IMR-90 (cell line): Measurements from ENCODE around the gene GBF1. TPM values are rescaled to one million over a fixed set of nuclear protein-coding genes. Genes with fewer than 3 reads are reported as not detected.

ENCODE experiments used
- ATAC-seq: fragments of 200-7000 bp; cut with Tn5 transposase; 2 replicates; pipeline ENCODE4 v1.9.1; 2020; ENCODE audit warnings: low read depth, mild to moderate bottlenecking, moderate library complexity
- BruUV-seq: library from RNA; stranded (reverse); fragments of 400-500 nt; replicated peaks from 2 replicates; lab custom pipeline; 2021; lab: Mats Ljungman, UMichigan
- CTCF ChIA-PET: fragments of 300-600 bp; formaldehyde crosslinking; extraction: SDS; loops from one replicate; lab custom pipeline; 2021; ENCODE audit warnings: antibody characterized with exemption; lab: Yijun Ruan, JAX
- POLR2A ChIA-PET: fragments of 300-600 bp; sonication (Branson Sonifier 250); formaldehyde crosslinking; loops from one replicate; lab custom pipeline; 2022; ENCODE audit warnings: antibody characterized with exemption; ENCODE audit not compliant: unreplicated experiment; lab: Charles Lee
- DNase-seq: peaks from one replicate; pipeline ENCODE4 v3.0.0; 2013
- H2AFZ ChIP-seq: replicated peaks from 2 replicates; pipeline ENCODE3; 2013; ENCODE audit warnings: low read length, mild to moderate bottlenecking; ENCODE audit not compliant: poor library complexity
- H2AK5ac ChIP-seq: 2 replicates; pipeline ENCODE4 v1.6.1; 2013; ENCODE audit warnings: low read depth, low read length, inconsistent platforms
- H2AK9ac ChIP-seq: replicated peaks from 2 replicates; pipeline ENCODE3; 2013; ENCODE audit warnings: mild to moderate bottlenecking, low read depth, low read length, moderate library complexity; ENCODE audit not compliant: poor library complexity
- H2BK120ac ChIP-seq: 2 replicates; pipeline ENCODE4 v1.6.1; 2013; ENCODE audit warnings: low read depth, low read length, inconsistent platforms
- H2BK15ac ChIP-seq: 3 replicates; pipeline ENCODE4 v1.6.1; 2013; ENCODE audit warnings: low read depth, low read length, inconsistent platforms
- H2BK20ac ChIP-seq: 2 replicates; pipeline ENCODE4 v1.6.1; 2013; ENCODE audit warnings: low read depth, mild to moderate bottlenecking, inconsistent platforms, low read length, moderate library complexity
- H2BK5ac ChIP-seq: 2 replicates; pipeline ENCODE4 v1.6.1; 2013; ENCODE audit warnings: mild to moderate bottlenecking, low read depth, low read length, inconsistent platforms; ENCODE audit not compliant: poor library complexity, severe bottlenecking
- H3K14ac ChIP-seq: replicated peaks from 2 replicates; pipeline ENCODE4 v1.6.1; 2013; ENCODE audit warnings: low read depth, low read length, inconsistent platforms
- H3K18ac ChIP-seq: 2 replicates; pipeline ENCODE4 v1.6.1; 2013; ENCODE audit warnings: low read depth, low read length, control low read depth
- H3K23ac ChIP-seq: 2 replicates; pipeline ENCODE4 v1.6.1; 2013; ENCODE audit warnings: low read depth, low read length, inconsistent platforms
- H3K27ac ChIP-seq: 2 replicates; pipeline ENCODE4 v1.5.1; 2013; ENCODE audit warnings: mild to moderate bottlenecking, control low read depth, low read length; ENCODE audit not compliant: insufficient read depth
- H3K27me3 ChIP-seq: 2 replicates; pipeline ENCODE4 v1.6.1; 2013; ENCODE audit warnings: low read length; ENCODE audit not compliant: control insufficient read depth, insufficient read depth
- H3K36me3 ChIP-seq: 2 replicates; pipeline ENCODE4 v1.6.1; 2013; ENCODE audit warnings: low read length, mixed read lengths; ENCODE audit not compliant: control insufficient read depth, insufficient read depth
- H3K4ac ChIP-seq: 2 replicates; pipeline ENCODE4 v1.6.1; 2013; ENCODE audit warnings: low read depth, low read length, inconsistent platforms
- H3K4me1 ChIP-seq: 2 replicates; pipeline ENCODE4 v1.6.1; 2013; ENCODE audit warnings: low read length, mixed read lengths; ENCODE audit not compliant: control insufficient read depth, insufficient read depth
- H3K4me2 ChIP-seq: 2 replicates; pipeline ENCODE4 v1.6.1; 2013; ENCODE audit warnings: low read depth, mild to moderate bottlenecking, control low read depth, low read length, moderate library complexity
- H3K4me3 ChIP-seq: 2 replicates; pipeline ENCODE4 v1.5.1; 2013; ENCODE audit warnings: low read depth, mild to moderate bottlenecking, control low read depth, low read length, moderate library complexity; ENCODE audit not compliant: insufficient read depth
- H3K56ac ChIP-seq: 2 replicates; pipeline ENCODE4 v1.6.1; 2013; ENCODE audit warnings: low read length, inconsistent platforms; ENCODE audit not compliant: insufficient read depth; ENCODE audit errors: extremely low read depth
- H3K79me1 ChIP-seq, 2 experiments: 2 replicates each; pipeline ENCODE4 v1.6.1; 2013; ENCODE audit warnings: low read length in 2 of 2, inconsistent platforms in 1 of 2, low read depth in 1 of 2
- H3K9ac ChIP-seq: 2 replicates; pipeline ENCODE4 v1.6.1; 2013; ENCODE audit warnings: low read depth, low read length, control low read depth
- H3K9me1 ChIP-seq: 2 replicates; pipeline ENCODE4 v1.6.1; 2013; ENCODE audit warnings: low read length, inconsistent platforms; ENCODE audit not compliant: insufficient read depth
- H3K9me3 ChIP-seq: 2 replicates; pipeline ENCODE4 v1.6.1; 2013; ENCODE audit warnings: low read length; ENCODE audit not compliant: control insufficient read depth, insufficient read depth
- H4K20me1 ChIP-seq: 2 replicates; pipeline ENCODE4 v1.6.1; 2013; ENCODE audit warnings: low read length, inconsistent platforms; ENCODE audit not compliant: insufficient read depth
- H4K5ac ChIP-seq: 2 replicates; pipeline ENCODE4 v1.6.1; 2013; ENCODE audit warnings: mild to moderate bottlenecking, low read depth, low read length, control low read depth
- H4K8ac ChIP-seq, 2 experiments: 2 replicates each; pipeline ENCODE4 v1.6.1; 2013; ENCODE audit warnings: low read depth in 2 of 2, low read length in 2 of 2, control low read depth in 1 of 2, inconsistent platforms in 1 of 2
- H4K91ac ChIP-seq: 2 replicates; pipeline ENCODE4 v1.6.1; 2013; ENCODE audit warnings: low read depth, low read length, inconsistent platforms; ENCODE audit not compliant: insufficient read depth
- BHLHE40 ChIP-seq: fragments of 150-350 bp; IDR thresholded peaks from 2 replicates; pipeline ENCODE4 v1.6.1; 2016; ENCODE audit warnings: mild to moderate bottlenecking, low read depth, low read length
- CEBPB ChIP-seq: IDR thresholded peaks from 2 replicates; pipeline ENCODE4 v1.6.1; 2012; ENCODE audit warnings: low read depth, low read length, improper control_type of control experiment
- CHD1 ChIP-seq: IDR thresholded peaks from 2 replicates; pipeline ENCODE4 v1.6.1; 2012; ENCODE audit warnings: low read depth, low read length, improper control_type of control experiment
- FOS ChIP-seq: fragments of 150-350 bp; IDR thresholded peaks from 2 replicates; pipeline ENCODE4 v1.6.1; 2016; ENCODE audit warnings: low read depth, low read length
- MAFK ChIP-seq: IDR thresholded peaks from 2 replicates; pipeline ENCODE4 v1.6.1; 2012; ENCODE audit warnings: low read depth, low read length, improper control_type of control experiment
- MXI1 ChIP-seq: IDR thresholded peaks from 2 replicates; pipeline ENCODE4 v1.6.1; 2012; ENCODE audit warnings: low read depth, mild to moderate bottlenecking, low read length, moderate library complexity, borderline replicate concordance
- NFE2L2 ChIP-seq: fragments of 150-350 bp; IDR thresholded peaks from 2 replicates; pipeline ENCODE4 v1.6.1; 2016; ENCODE audit warnings: low read depth, mild to moderate bottlenecking, low read length
- RAD21 ChIP-seq: IDR thresholded peaks from 2 replicates; pipeline ENCODE4 v1.6.1; 2012; ENCODE audit warnings: low read length, improper control_type of control experiment
- RCOR1 ChIP-seq: IDR thresholded peaks from 2 replicates; pipeline ENCODE4 v1.6.1; 2012; ENCODE audit warnings: mild to moderate bottlenecking, low read length, improper control_type of control experiment; ENCODE audit not compliant: insufficient replicate concordance
- RFX5 ChIP-seq: IDR thresholded peaks from 2 replicates; pipeline ENCODE4 v1.8.0; 2012; ENCODE audit warnings: low read depth, mild to moderate bottlenecking, low read length, moderate library complexity
- SMC3 ChIP-seq: fragments of 150-350 bp; IDR thresholded peaks from 2 replicates; pipeline ENCODE4 v1.6.1; 2016; ENCODE audit warnings: low read depth, mild to moderate bottlenecking, antibody characterized with exemption, low read length, moderate library complexity
- USF2 ChIP-seq: fragments of 150-350 bp; IDR thresholded peaks from 2 replicates; pipeline ENCODE4 v1.6.1; 2017; ENCODE audit warnings: mild to moderate bottlenecking, antibody characterized with exemption, low read length, low read depth
- WGBS, 2 experiments: methylation state at CpG; one replicate each; pipeline versions ENCODE4 v1.1.5 to v1.1.7; 2013; ENCODE audit warnings: missing lambda C conversion rate in 2 of 2; ENCODE audit not compliant: insufficient read length in 1 of 2; ENCODE audit errors: extremely low coverage in 2 of 2; 5-methylcytosine and 5-hydroxymethylcytosine counted together
- dilution Hi-C: fragments of 300-500 bp; cut with HindIII; formaldehyde crosslinking; loops from one replicate; pipeline ENCODE4 v1.14.3; 2018; ENCODE audit warnings: low sequenced_read_pairs; ENCODE audit not compliant: unreplicated experiment
- in situ Hi-C: fragments of 300-500 bp; cut with MboI; formaldehyde crosslinking; loops from 3 replicates; pipeline ENCODE4 v1.14.3; 2019; ENCODE audit warnings: low sequenced_read_pairs, inconsistent platforms, mixed read lengths
- intact Hi-C: fragments of 100-400 bp; cut with micrococcal nuclease; formaldehyde crosslinking; loops from 2 replicates; pipeline ENCODE4 v1.10.0; 2022
- polyA plus RNA-seq, 3 experiments: library from polyadenylated mRNA; depleted of rRNA; stranded (reverse); fragments of >200 nt; gene quantifications; 2 replicates each; pipeline ENCODE4 v1.2.3, GENCODE V29; 2012; ENCODE audit warnings: low replicate concordance in 1 of 3
- total RNA-seq: library from RNA; depleted of rRNA; stranded (reverse); fragments of >200 nt; gene quantifications from 2 replicates; pipeline ENCODE4 v1.2.3, GENCODE V29; 2012
- TF ChIP-seq, protein P1 (sequence below): conservative IDR thresholded peaks from 2 replicates; pipeline ENCODE4 v1.5.1; 2012; ENCODE audit warnings: mild to moderate bottlenecking, low read depth, low read length, improper control_type of control experiment
- TF ChIP-seq, protein P2 (sequence below): fragments of 150-350 bp; IDR thresholded peaks from 2 replicates; pipeline ENCODE4 v1.6.1; 2016; ENCODE audit warnings: low read depth, mild to moderate bottlenecking, low read length, moderate library complexity, borderline replicate concordance

GBF1 gene
- total and polyA plus RNA-seq, 2 of the 4 experiments (the other 2 are of a cell fraction), result 38.7 to 40.1 TPM

DNA sequence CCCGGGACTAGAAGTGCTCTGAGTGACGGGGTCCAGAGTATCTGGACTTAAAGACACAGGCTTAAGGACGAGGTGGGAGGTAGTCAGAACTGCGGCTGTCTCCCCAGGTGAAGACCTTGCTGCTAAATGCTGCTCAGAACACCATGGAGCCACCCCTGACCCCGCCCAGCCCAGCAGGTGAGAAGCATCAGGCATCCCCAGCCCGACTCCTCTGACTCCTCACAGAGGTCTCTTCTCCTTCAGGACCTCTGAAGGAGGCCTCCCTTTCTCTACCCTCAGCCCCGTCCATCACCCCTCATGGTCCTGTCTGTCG lies 156.0 kb downstream of the GBF1 start:
- peaks cover 5% of the 10 kb centered on the region; the same call in 1 of the 2 replicates for H3K9me1 ChIP-seq
- H3K36me3 ChIP-seq, result peaks cover 26% of the 10 kb centered on the region
- H2BK5ac ChIP-seq, result no peak overlapping the region
- H3K9ac ChIP-seq, result no peak overlapping the region
- H2BK15ac ChIP-seq, result no peak overlapping the region
- CTCF ChIA-PET, result interaction anchor here (0.9 kb wide), 1 partner anchor 171 kb away, joined by 4 read pairs; no protein-coding TSS in a partner anchor
- no peak overlapping the region for H3K4me2 ChIP-seq
- H4K91ac ChIP-seq, result no peak overlapping the region
- peak overlapping the region; percentile 75; the same call in 1 of the 2 replicates for H2AK5ac ChIP-seq
- intact Hi-C loops, result no loop called here
- no peak overlapping the region for H4K5ac ChIP-seq
- no peak for TF ChIP-seq RFX5
- no peak for TF ChIP-seq RCOR1
- no peak for TF ChIP-seq CEBPB
- no peak for TF ChIP-seq BHLHE40
- TF ChIP-seq, protein P1, sequence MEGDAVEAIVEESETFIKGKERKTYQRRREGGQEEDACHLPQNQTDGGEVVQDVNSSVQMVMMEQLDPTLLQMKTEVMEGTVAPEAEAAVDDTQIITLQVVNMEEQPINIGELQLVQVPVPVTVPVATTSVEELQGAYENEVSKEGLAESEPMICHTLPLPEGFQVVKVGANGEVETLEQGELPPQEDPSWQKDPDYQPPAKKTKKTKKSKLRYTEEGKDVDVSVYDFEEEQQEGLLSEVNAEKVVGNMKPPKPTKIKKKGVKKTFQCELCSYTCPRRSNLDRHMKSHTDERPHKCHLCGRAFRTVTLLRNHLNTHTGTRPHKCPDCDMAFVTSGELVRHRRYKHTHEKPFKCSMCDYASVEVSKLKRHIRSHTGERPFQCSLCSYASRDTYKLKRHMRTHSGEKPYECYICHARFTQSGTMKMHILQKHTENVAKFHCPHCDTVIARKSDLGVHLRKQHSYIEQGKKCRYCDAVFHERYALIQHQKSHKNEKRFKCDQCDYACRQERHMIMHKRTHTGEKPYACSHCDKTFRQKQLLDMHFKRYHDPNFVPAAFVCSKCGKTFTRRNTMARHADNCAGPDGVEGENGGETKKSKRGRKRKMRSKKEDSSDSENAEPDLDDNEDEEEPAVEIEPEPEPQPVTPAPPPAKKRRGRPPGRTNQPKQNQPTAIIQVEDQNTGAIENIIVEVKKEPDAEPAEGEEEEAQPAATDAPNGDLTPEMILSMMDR, result no peak
- no peak for TF ChIP-seq USF2
- no peak for TF ChIP-seq SMC3
- TF ChIP-seq, protein P2, sequence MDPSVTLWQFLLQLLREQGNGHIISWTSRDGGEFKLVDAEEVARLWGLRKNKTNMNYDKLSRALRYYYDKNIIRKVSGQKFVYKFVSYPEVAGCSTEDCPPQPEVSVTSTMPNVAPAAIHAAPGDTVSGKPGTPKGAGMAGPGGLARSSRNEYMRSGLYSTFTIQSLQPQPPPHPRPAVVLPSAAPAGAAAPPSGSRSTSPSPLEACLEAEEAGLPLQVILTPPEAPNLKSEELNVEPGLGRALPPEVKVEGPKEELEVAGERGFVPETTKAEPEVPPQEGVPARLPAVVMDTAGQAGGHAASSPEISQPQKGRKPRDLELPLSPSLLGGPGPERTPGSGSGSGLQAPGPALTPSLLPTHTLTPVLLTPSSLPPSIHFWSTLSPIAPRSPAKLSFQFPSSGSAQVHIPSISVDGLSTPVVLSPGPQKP, result no peak
- no peak for TF ChIP-seq RAD21
- TF ChIP-seq CHD1, result no peak
- TF ChIP-seq MAFK, result no peak
- no peak for TF ChIP-seq MXI1
- TF ChIP-seq NFE2L2, result no peak
- TF ChIP-seq FOS, result no peak
- H3K4ac ChIP-seq, result no peak overlapping the region
- no peak overlapping the region for H2BK20ac ChIP-seq
- BruUV-seq, result no TSS peak
- peak overlapping the region; percentile 72 for H2AK9ac ChIP-seq
- H3K9me3 ChIP-seq, result no peaks in the 10 kb centered on the region
- WGBS, 2 experiments, result 70% methylated on average over 2 of the region's 8 CpGs; no CpG with 5 or more reads in 1 of the 2 experiments
- dilution Hi-C loops, result no loop called here
- in situ Hi-C loops, result no loop called here
- H3K27me3 ChIP-seq, result no peaks in the 10 kb centered on the region
- H3K18ac ChIP-seq, result no peak overlapping the region
- POLR2A ChIA-PET, result no interaction called here
- H4K8ac ChIP-seq, result no peak overlapping the region
- H3K4me1 ChIP-seq, result peaks cover 13% of the 10 kb centered on the region
- no peak for ATAC-seq
- H3K27ac ChIP-seq, result no peak overlapping the region
- H3K56ac ChIP-seq, result no peak overlapping the region
- H3K4me3 ChIP-seq, result no peak overlapping the region
- H2AFZ ChIP-seq, result no peak overlapping the region
- peaks cover 6% of the 10 kb centered on the region for H4K20me1 ChIP-seq
- H3K14ac ChIP-seq, result no peak overlapping the region
- no peak overlapping the region for H2BK120ac ChIP-seq
- no peak overlapping the region for H3K23ac ChIP-seq
- peaks cover 21 to 24% of the 10 kb centered on the region in 2 experiments for H3K79me1 ChIP-seq
- no peak for DNase-seq
